ENCODE results near the gene FUT8.

DNA sequence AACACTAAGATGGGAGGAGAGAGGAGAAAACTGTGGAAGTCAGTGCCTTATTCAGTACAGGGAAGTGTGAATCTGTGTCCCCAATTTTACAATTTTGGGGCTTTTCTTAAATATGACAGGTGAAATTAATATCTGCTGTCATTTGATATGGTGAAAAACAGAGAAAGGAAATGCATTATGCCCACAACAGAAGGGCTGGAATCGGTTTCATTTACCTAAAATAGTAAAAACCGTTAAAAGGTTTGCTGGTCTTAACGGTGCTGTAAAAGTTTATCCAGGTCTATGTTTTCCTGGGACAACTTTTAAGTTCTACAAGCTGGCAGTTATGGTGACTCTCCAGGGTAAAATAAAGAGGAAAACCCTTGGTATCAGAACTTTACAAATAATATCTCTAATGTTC, 310.8 kb downstream of the FUT8 start:
- no peak for TF ChIP-seq EZH2 (IDR thresholded peaks at IDR 0.05; ENCODE audit: borderline replicate concordance, low read depth, low read length, severe bottlenecking)
- TF ChIP-seq, protein P1, sequence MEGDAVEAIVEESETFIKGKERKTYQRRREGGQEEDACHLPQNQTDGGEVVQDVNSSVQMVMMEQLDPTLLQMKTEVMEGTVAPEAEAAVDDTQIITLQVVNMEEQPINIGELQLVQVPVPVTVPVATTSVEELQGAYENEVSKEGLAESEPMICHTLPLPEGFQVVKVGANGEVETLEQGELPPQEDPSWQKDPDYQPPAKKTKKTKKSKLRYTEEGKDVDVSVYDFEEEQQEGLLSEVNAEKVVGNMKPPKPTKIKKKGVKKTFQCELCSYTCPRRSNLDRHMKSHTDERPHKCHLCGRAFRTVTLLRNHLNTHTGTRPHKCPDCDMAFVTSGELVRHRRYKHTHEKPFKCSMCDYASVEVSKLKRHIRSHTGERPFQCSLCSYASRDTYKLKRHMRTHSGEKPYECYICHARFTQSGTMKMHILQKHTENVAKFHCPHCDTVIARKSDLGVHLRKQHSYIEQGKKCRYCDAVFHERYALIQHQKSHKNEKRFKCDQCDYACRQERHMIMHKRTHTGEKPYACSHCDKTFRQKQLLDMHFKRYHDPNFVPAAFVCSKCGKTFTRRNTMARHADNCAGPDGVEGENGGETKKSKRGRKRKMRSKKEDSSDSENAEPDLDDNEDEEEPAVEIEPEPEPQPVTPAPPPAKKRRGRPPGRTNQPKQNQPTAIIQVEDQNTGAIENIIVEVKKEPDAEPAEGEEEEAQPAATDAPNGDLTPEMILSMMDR (IDR thresholded peaks at IDR 0.05; ENCODE audit: borderline replicate concordance, extremely low read depth, low read length, poor library complexity, severe bottlenecking), result no peak

Measured in DND-41 (cell line).